ENCODE data around the gene DNAAF8. TPM values are rescaled to one million over a fixed set of nuclear protein-coding genes. Genes with fewer than 3 reads are reported as not detected.

Gene DNAAF8
- total RNA-seq, 1 donor from 2014 or later = 0.96 TPM

DNA sequence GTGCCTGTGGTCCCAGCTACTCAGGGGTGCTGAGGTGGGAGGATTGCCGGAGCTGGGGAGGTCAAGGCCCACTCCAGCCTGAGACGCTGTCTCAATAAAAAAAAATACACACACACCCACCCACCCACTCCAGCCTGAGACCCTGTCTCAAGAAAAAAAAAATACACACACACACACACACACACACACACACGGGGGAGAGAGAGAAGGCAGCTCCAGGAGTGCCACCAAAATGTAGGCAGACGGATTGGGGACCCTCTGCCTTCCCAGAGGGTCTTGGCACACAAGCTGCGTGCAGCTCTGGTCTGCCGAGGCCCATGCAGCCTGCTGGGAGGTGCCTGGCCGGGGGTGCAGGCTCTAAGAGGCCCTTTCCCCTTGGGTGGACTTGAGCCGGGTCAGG, 46.9 kb upstream of the DNAAF8 start:
- Mint-ChIP-seq H3K27ac (ENCODE audit: unreplicated experiment) (no peak overlapping the region), H3K4me1 (no peaks in the 10 kb centered on the region), H3K27me3 (ENCODE audit: low read depth) (peaks cover 3% of the 10 kb centered on the region), H3K36me3 (ENCODE audit: low read depth) (no peaks in the 10 kb centered on the region), H3K4me3 (no peak overlapping the region), H3K9me3 (no peaks in the 10 kb centered on the region)
- no peak for TF ChIP-seq CTCF (conservative IDR thresholded peaks at IDR 0.05)
- DNase-seq (ENCODE audit: low read depth, low spot score) = no peak

DNA sequence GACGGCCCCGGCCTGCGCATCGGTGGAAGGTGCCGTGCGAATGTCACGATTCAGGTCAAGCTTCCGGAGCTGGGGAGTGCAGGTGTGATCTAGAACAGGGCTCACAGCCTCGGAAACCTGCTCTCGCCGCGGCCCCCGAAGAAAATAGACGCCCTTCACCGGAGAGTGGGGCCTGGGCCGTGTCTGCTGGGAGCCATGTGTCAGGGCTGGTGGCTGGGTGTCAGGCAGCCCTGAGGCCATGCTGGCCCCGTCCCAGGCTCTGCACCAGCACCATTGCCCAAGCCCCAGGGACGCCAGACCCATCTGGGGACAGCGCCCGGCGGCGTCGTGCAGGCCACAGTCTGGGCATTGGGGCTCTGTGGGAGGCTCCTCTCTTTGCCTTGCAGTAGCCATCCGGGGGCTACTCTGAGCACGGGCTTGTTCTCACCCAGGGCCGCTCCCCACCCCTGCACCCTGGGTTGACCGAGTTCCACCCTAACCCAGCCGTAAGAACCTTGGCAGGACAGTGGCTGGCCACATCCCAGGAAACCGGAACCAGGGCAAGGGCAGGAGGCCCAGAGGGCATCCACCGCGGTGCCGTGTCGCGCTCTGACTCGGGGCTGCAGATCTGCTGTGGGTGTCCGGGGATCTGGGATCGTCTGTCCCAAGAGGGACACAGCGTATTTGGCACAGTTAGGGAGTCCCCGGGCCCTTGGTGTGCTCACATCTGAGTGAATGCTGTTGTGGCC, 46.2 kb upstream of the DNAAF8 start:
- TF ChIP-seq CTCF (conservative IDR thresholded peaks at IDR 0.05) = no peak
- no peak overlapping the region for H3K4me3 Mint-ChIP-seq
- H3K36me3 Mint-ChIP-seq (ENCODE audit: low read depth) = no peaks in the 10 kb centered on the region
- no peak overlapping the region for H3K27ac Mint-ChIP-seq (ENCODE audit: unreplicated experiment)
- peaks cover 3% of the 10 kb centered on the region for H3K27me3 Mint-ChIP-seq (ENCODE audit: low read depth)
- DNase-seq (ENCODE audit: low read depth, low spot score) = no peak
- no peaks in the 10 kb centered on the region for H3K9me3 Mint-ChIP-seq
- H3K4me1 Mint-ChIP-seq = no peaks in the 10 kb centered on the region

GRCh38 chr16:4688674-4689045, 45.7 kb upstream of the DNAAF8 start:
- Mint-ChIP-seq H3K36me3 (ENCODE audit: low read depth) (no peaks in the 10 kb centered on the region), H3K9me3 (no peaks in the 10 kb centered on the region), H3K27ac (ENCODE audit: unreplicated experiment) (no peak overlapping the region), H3K4me3 (no peak overlapping the region), H3K27me3 (ENCODE audit: low read depth) (peaks cover 3% of the 10 kb centered on the region), H3K4me1 (no peaks in the 10 kb centered on the region)
- TF ChIP-seq CTCF (conservative IDR thresholded peaks at IDR 0.05) = no peak
- no peak for DNase-seq (ENCODE audit: low read depth, low spot score)

- TF ChIP-seq CTCF (conservative IDR thresholded peaks at IDR 0.05) = no peak
- DNase-seq (ENCODE audit: low read depth, low spot score) = no peak
- Mint-ChIP-seq H3K27me3 (ENCODE audit: low read depth) (peaks cover 3% of the 10 kb centered on the region), H3K4me1 (no peaks in the 10 kb centered on the region), H3K4me3 (no peak overlapping the region), H3K36me3 (ENCODE audit: low read depth) (no peaks in the 10 kb centered on the region), H3K9me3 (no peaks in the 10 kb centered on the region), H3K27ac (ENCODE audit: unreplicated experiment) (no peak overlapping the region)
Measured at GRCh38 chr16:4689091-4689671, 45.2 kb upstream of the DNAAF8 start.

- H3K4me1 Mint-ChIP-seq = no peaks in the 10 kb centered on the region
- no peaks in the 10 kb centered on the region for H3K9me3 Mint-ChIP-seq
- no peak for DNase-seq (ENCODE audit: low read depth, low spot score)
- H3K36me3 Mint-ChIP-seq (ENCODE audit: low read depth) = no peaks in the 10 kb centered on the region
- TF ChIP-seq CTCF (conservative IDR thresholded peaks at IDR 0.05) = no peak
- H3K4me3 Mint-ChIP-seq = peak overlapping the region; percentile 47
- H3K27me3 Mint-ChIP-seq (ENCODE audit: low read depth) = peaks cover 3% of the 10 kb centered on the region
- peak overlapping the region; percentile 50 for H3K27ac Mint-ChIP-seq (ENCODE audit: unreplicated experiment)
Measured at GRCh38 chr16:4689864-4690704, 44.3 kb upstream of the DNAAF8 start.

All from neural crest cell (in vitro differentiated cells).